Endodermal cell (in vitro differentiated cells): ENCODE results near the gene SORCS2. TPM values are rescaled to one million over a fixed set of nuclear protein-coding genes. Genes with fewer than 3 reads are reported as not detected.

Experiments
- DNase-seq: peaks from one replicate; pipeline ENCODE4 v3.0.0-alpha.2; 2017
- H3K27ac ChIP-seq: 2 replicates; pipeline ENCODE4 v1.5.1; 2013; ENCODE audit warnings: mild to moderate bottlenecking, low read depth, low read length, moderate library complexity
- H3K27me3 ChIP-seq: 2 replicates; pipeline ENCODE4 v1.6.1; 2013; ENCODE audit warnings: mild to moderate bottlenecking, low read length, moderate library complexity; ENCODE audit not compliant: insufficient read depth, control insufficient read depth, poor library complexity, severe bottlenecking
- H3K36me3 ChIP-seq: 2 replicates; pipeline ENCODE4 v1.7.0; 2013; ENCODE audit warnings: mild to moderate bottlenecking, low read length, moderate library complexity; ENCODE audit not compliant: control insufficient read depth, insufficient read depth
- H3K4me1 ChIP-seq: one replicate; pipeline ENCODE4 v1.7.0; 2013; ENCODE audit warnings: low read length; ENCODE audit not compliant: control insufficient read depth, insufficient read depth
- H3K4me3 ChIP-seq: 2 replicates; pipeline ENCODE4 v1.5.1; 2013; ENCODE audit warnings: mild to moderate bottlenecking, low read length, moderate library complexity
- H3K9ac ChIP-seq: 2 replicates; pipeline ENCODE4 v1.6.1; 2013; ENCODE audit warnings: mild to moderate bottlenecking, low read length, moderate library complexity; ENCODE audit not compliant: poor library complexity, severe bottlenecking; ENCODE audit errors: extremely low read depth
- H3K9me3 ChIP-seq: 2 replicates; pipeline ENCODE4 v1.6.1; 2013; ENCODE audit warnings: mild to moderate bottlenecking, low read length, moderate library complexity; ENCODE audit not compliant: control insufficient read depth
- H3K27ac Mint-ChIP-seq: 2 replicates; pipeline ENCODE4 v1.8.0; 2020; ENCODE audit warnings: mixed read lengths
- H3K27me3 Mint-ChIP-seq: 2 replicates; pipeline ENCODE4 v1.8.0; 2021; ENCODE audit warnings: mild to moderate bottlenecking, mixed read lengths; ENCODE audit not compliant: insufficient read depth
- H3K36me3 Mint-ChIP-seq: 2 replicates; pipeline ENCODE4 v1.8.0; 2020; ENCODE audit warnings: low read depth, mixed read lengths
- H3K4me1 Mint-ChIP-seq: 2 replicates; pipeline ENCODE4 v1.8.0; 2020; ENCODE audit warnings: mixed read lengths
- H3K4me3 Mint-ChIP-seq: 2 replicates; pipeline ENCODE4 v1.8.0; 2020; ENCODE audit warnings: mild to moderate bottlenecking, moderate library complexity, mixed read lengths
- H3K9me3 Mint-ChIP-seq: 2 replicates; pipeline ENCODE4 v1.8.0; 2020; ENCODE audit warnings: mild to moderate bottlenecking, mixed read lengths
- WGBS, 2 experiments: methylation state at CpG; one replicate each; pipeline versions ENCODE4 v1.1.5 to v1.1.7; 2013; ENCODE audit warnings: missing lambda C conversion rate in 2 of 2, mixed read lengths in 1 of 2; ENCODE audit not compliant: insufficient coverage in 1 of 2, insufficient read length in 1 of 2; 5-methylcytosine and 5-hydroxymethylcytosine counted together
- total RNA-seq, 2 donors: library from RNA; stranded (reverse); fragmentation: NEBNext Ultra II Directional in 1 of 2; extraction: Animal tissue kit (Norgen Biotek cat#: 25700) in 1 of 2; gene quantifications; 2 replicates in 1 of 2; 3 replicates in 1 of 2; pipeline ENCODE4 v1.2.1, GENCODE V29; 2021
- TF ChIP-seq, protein P1 (sequence below): fragments of 200-600 bp; sonication (generic); conservative IDR thresholded peaks from 2 replicates; pipeline ENCODE4 v1.5.0; 2021; ENCODE audit warnings: antibody characterized with exemption, mild to moderate bottlenecking

The SORCS2 gene
- total RNA-seq, 2 donors from 2014 or later = 1.4 to 1.9 TPM

GRCh38 chr4:7398104-7398423, 205.7 kb downstream of the SORCS2 start:
- no peak overlapping the region for H3K27ac ChIP-seq
- H3K36me3 Mint-ChIP-seq = no peaks in the 10 kb centered on the region
- H3K4me3 Mint-ChIP-seq = no peak overlapping the region
- peaks cover 42% of the 10 kb centered on the region for H3K27me3 Mint-ChIP-seq
- H3K4me1 ChIP-seq = no peaks in the 10 kb centered on the region
- peak; percentile 39 for DNase-seq
- no peak overlapping the region for H3K9ac ChIP-seq
- peaks cover 12% of the 10 kb centered on the region for H3K4me1 Mint-ChIP-seq
- WGBS, 2 experiments = 60 to 87% methylated on average over 5 to 6 of the region's 6 CpGs
- no peaks in the 10 kb centered on the region for H3K27me3 ChIP-seq
- TF ChIP-seq, protein P1, sequence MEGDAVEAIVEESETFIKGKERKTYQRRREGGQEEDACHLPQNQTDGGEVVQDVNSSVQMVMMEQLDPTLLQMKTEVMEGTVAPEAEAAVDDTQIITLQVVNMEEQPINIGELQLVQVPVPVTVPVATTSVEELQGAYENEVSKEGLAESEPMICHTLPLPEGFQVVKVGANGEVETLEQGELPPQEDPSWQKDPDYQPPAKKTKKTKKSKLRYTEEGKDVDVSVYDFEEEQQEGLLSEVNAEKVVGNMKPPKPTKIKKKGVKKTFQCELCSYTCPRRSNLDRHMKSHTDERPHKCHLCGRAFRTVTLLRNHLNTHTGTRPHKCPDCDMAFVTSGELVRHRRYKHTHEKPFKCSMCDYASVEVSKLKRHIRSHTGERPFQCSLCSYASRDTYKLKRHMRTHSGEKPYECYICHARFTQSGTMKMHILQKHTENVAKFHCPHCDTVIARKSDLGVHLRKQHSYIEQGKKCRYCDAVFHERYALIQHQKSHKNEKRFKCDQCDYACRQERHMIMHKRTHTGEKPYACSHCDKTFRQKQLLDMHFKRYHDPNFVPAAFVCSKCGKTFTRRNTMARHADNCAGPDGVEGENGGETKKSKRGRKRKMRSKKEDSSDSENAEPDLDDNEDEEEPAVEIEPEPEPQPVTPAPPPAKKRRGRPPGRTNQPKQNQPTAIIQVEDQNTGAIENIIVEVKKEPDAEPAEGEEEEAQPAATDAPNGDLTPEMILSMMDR = no peak
- no peaks in the 10 kb centered on the region for H3K9me3 Mint-ChIP-seq
- no peaks in the 10 kb centered on the region for H3K36me3 ChIP-seq
- H3K9me3 ChIP-seq = no peaks in the 10 kb centered on the region
- H3K27ac Mint-ChIP-seq = no peak overlapping the region
- no peak overlapping the region for H3K4me3 ChIP-seq

DNA sequence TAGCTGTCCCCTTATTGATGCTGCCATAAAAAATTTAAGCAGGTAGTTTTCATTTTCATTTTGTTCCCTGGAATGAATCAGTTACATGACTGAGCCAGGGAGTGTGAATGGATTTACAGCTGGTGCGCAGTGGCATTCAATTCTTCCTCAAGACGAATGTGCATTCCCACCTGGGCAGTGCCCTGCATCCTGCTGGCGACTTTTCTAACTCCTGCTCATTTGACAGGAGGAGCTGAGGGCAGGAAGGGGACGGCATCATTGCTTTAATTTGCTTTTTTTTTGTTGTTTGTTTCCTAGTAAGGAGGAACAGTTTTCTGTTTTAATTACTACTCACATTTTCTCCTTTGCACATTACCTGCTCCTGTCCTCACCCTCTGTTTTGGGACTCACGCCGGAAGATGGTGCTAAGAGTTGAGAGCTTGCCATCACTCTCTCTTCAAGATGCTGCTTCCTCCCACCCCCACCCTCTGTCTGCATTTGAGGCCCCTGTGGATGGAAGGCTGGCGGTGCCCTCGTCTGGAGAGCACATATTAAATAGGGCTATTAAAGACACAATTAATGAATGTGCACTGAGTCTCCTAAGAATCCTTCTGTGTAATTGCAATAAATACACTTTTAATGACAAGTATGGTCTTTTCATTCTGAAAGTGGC, 206.6 kb downstream of the SORCS2 start:
- Mint-ChIP-seq H3K27me3 (peaks cover 41% of the 10 kb centered on the region), H3K27ac (no peak overlapping the region), H3K4me1 (peaks cover 12% of the 10 kb centered on the region), H3K9me3 (no peaks in the 10 kb centered on the region), H3K36me3 (no peaks in the 10 kb centered on the region), H3K4me3 (no peak overlapping the region)
- no peaks in the 10 kb centered on the region for H3K36me3 ChIP-seq
- no peaks in the 10 kb centered on the region for H3K9me3 ChIP-seq
- H3K27me3 ChIP-seq = no peaks in the 10 kb centered on the region
- DNase-seq = peak; percentile 34
- H3K27ac ChIP-seq = no peak overlapping the region
- WGBS, 2 experiments = 83% methylated on average over 2 to 8 of the region's 8 CpGs
- no peak overlapping the region for H3K4me3 ChIP-seq
- no peak overlapping the region for H3K9ac ChIP-seq
- no peaks in the 10 kb centered on the region for H3K4me1 ChIP-seq
- TF ChIP-seq, protein P1 = no peak

GRCh38 chr4:7399440-7400234, 207.3 kb downstream of the SORCS2 start:
- TF ChIP-seq, protein P1 = no peak
- Histone ChIP-seq H3K36me3 (no peaks in the 10 kb centered on the region), H3K4me3 (no peak overlapping the region), H3K9ac (no peak overlapping the region), H3K9me3 (no peaks in the 10 kb centered on the region), H3K27me3 (no peaks in the 10 kb centered on the region), H3K27ac (no peak overlapping the region), H3K4me1 (no peaks in the 10 kb centered on the region)
- DNase-seq = peak; percentile 27
- Mint-ChIP-seq H3K36me3 (no peaks in the 10 kb centered on the region), H3K4me3 (no peak overlapping the region), H3K27ac (no peak overlapping the region), H3K4me1 (peaks cover 12% of the 10 kb centered on the region), H3K9me3 (no peaks in the 10 kb centered on the region), H3K27me3 (peaks cover 46% of the 10 kb centered on the region)
- 80 to 83% methylated on average over 12 to 16 of the region's 16 CpGs for WGBS, 2 experiments
